Erythroblast (primary cell): Measurements from ENCODE around the gene NMNAT2.

Source experiments
- DNase-seq, 2 experiments: peaks; one replicate each; lab custom pipeline; 2025; lab: John Stamatoyannopoulos, UW
- GATA1 ChIP-seq: IDR thresholded peaks from 2 replicates; pipeline ENCODE4 v1.6.1; 2011; ENCODE audit warnings: low read depth, mild to moderate bottlenecking, control low read depth, low read length, moderate library complexity
- POLR2A ChIP-seq: IDR thresholded peaks from 2 replicates; pipeline ENCODE4 v1.6.1; 2011; ENCODE audit warnings: mild to moderate bottlenecking, low read length

Gene NMNAT2

DNA sequence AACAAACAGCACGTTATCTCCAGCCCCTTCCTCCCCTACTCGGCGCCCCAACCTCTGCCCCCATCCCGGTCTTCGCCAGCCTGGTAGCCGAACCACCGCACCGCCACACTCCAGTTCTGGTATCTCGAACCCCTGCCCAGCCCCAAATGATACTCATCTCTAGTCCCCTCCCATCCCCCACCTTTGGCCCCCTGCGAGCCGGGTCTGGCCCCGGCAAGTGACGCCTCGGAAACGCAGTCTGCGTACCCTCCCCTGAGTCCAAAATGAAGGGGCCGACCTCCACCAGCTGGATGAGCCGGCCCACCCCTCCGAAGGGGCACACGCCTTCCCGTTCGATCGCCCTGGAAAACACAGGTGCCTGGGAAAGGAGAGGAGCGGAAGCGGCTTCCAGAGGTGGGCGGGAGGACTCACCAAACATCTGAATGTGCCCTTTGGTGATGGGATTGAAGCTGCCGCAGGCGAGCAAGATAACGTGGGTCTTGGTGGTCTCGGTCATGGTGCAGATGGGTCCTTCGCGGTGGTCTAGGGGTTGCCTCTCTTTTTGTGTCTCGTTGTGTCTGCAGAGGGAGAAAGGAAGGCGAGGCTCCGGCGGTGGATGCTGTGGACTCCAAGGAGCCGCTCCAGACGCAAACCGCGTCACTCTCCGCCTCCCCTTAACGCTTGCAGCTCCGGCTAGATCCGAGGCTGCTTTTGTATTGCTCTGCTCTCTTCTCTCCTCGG lies at the start of gene NMNAT2:
Gene NMNAT2 (minus strand): TSS at position 609 of the 720 bp plus-strand sequence. CDS start 113 bp downstream, at position 496.
- TF ChIP-seq POLR2A (no peak), GATA1 (no peak)
- no peak for DNase-seq

DNA sequence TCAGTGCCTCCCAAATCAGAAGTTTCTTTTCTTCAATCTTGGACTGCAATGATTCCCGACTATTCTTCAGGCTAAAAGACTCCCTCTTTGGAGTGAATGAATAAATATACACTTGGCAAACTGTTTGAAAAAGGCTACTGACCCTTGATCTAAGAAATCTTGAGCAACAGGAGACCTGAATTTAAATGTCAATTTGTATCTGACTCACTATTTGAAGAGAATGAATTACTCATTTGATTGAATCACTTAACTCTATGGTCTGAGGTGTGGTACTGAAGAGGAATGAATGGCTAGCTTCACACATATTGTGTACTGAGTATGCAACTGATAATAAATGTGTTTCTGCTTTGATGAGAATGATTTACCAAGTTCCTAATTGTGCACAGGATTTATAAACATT lies 49.5 kb upstream of the NMNAT2 start:
- DNase-seq, result no peak
- TF ChIP-seq POLR2A (no peak), GATA1 (no peak)

DNA sequence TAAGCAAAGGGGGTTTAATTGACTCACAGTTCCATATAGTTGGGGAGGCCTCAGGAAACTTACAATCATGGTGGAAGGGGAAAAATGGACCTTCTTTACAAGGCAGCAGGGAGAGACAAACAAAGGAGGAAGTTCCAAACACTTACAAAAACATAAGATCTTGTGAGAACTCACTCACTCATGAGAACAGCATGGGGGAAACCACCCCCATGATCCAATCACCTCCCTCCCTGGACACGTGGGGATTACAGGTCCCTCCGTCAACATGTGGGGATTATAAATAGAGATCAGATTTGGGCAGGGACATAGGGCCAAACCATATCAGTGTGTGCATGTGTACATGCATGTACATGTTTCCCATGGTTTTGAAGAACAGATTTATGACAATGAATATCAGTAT lies 48.6 kb upstream of the NMNAT2 start:
- DNase-seq, result no peak
- no peak for TF ChIP-seq POLR2A
- no peak for TF ChIP-seq GATA1

DNA sequence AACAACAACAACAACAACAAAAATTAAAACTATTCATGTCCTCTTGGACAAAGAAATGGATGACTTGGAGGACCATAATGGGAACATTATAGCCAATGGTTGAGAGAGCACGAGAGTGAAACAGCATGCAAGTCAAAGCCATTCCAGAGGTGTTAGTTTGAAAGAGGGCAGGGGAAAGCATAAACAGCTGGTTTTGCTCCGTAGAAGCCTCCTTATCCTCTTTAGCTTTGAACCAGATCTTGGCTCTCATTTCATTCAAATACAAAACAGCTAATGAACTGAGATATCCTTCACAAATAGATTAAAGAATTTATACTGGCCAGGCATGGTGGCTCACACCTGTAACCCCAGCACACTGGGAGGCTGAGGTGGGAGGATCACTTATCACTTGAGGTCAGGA lies 45.4 kb upstream of the NMNAT2 start:
- DNase-seq, result no peak
- no peak for TF ChIP-seq GATA1
- no peak for TF ChIP-seq POLR2A

DNA sequence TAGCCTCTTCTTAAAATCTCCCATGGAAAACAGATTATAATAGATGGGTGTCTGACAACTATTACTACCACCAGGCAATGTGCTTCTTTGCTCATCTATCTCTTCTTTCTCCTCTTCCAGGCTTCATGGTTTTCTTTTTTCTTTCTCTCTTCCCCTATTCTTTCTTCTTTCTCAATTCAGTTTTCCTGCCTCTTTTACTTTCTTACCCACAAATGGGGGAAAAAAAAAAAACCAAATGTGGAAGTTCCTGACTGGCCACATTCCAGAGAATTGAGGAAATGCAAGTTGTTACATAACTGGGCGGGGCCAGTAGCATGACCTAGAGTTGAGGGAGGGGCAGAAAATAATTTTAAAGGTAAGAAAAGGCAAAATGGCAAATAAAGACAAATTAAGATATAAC lies 43.2 kb upstream of the NMNAT2 start:
- DNase-seq, result no peak
- no peak for TF ChIP-seq GATA1
- no peak for TF ChIP-seq POLR2A

DNA sequence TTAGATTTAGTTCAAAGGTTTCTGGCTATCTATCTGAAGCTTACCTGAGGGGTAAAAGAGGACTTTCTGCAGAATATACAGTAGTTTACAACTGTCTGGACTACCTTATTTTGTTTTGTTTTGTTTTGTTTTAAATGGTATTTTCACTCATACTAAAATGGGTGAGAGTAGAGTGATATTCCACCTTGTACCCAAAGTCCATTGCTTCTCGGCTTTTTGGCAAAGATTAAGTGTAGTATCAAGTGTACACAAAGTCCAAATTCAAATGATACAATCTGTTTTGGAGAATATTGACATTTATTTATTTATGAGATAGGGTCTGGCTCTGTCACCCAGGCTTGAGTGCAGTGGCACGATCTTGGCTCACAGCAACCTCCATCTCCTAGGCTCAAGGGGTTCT lies 42.4 kb upstream of the NMNAT2 start:
- no peak for DNase-seq
- TF ChIP-seq POLR2A (no peak), GATA1 (no peak)

DNA sequence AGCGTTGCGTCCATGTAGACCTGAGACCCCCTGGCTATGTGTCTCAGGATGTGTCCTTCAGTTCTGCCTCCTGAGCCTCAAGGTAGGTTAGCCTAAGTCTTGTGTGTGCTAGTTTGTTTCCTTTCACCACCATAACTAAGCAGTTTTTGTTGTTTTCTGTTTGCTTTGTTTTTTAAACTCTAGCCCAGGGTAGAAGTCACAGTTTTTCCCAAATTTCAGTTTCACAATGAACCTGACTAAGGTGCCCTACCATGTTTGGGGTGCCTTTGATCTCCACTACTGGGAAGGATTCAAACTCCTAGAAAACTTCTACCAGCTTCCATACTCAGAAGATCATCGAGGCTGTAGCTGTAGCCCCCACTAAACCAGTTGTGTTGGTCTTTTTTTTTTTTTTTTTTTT lies 39.3 kb upstream of the NMNAT2 start:
- TF ChIP-seq GATA1, result no peak
- no peak for TF ChIP-seq POLR2A
- DNase-seq, result no peak

DNA sequence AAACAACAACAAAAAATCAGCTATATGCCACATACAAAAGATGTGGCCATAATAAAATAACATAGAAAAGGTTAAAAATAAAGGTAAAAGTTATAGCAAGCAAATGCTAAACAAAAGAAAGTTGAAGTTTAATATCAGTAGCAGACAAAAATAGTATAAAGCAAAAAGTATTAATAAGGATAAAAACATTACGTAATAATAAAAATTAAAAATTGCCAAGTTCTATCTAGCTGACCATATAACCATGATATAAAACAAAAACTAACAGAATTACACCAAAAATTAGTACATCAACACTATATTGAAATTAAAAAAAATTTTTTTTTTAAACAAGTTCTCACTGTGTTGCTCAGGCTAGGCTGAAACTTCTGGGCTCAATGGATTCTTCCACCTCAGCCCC lies 38.6 kb upstream of the NMNAT2 start:
- no peak for DNase-seq
- TF ChIP-seq POLR2A (no peak), GATA1 (no peak)

DNA sequence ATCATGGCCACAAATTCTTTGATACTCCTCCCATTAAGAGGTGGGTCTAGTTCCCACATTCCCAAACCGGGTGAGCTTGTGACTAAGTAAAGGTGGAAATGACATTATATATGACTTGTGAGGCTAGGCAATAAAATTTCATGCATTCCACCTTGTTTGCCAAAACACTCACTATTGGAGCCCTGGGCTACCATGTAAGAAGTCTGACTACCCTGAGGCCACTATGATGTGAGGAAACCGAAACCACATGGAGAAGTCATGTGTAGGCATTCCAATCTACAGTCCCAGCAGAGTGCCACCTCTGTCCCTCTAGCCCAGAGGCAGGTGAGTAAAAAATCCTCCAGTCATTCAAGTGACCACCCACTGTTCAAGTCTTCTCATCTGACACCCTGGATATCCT lies 36.2 kb upstream of the NMNAT2 start:
- no peak for DNase-seq
- TF ChIP-seq POLR2A (no peak), GATA1 (no peak)

DNA sequence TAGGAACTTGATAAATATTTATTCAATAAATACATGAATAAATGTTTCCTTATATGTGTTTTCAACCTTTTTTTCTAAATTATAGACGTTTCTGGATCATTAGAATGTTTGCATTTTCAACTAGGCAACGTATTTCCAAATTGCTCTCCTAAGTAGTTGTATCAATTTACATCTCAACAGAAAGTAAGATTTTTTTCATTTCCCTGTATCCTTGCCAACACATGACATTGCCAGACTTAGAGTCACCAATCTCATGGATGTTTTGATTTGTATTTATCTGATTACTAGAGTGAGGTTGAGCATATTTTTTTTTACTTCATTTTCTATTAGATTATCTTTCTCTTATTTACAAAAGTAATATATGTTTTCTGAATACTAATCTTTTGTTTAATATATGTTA lies 31.9 kb upstream of the NMNAT2 start:
- no peak for TF ChIP-seq POLR2A
- TF ChIP-seq GATA1, result no peak
- DNase-seq, result no peak

DNA sequence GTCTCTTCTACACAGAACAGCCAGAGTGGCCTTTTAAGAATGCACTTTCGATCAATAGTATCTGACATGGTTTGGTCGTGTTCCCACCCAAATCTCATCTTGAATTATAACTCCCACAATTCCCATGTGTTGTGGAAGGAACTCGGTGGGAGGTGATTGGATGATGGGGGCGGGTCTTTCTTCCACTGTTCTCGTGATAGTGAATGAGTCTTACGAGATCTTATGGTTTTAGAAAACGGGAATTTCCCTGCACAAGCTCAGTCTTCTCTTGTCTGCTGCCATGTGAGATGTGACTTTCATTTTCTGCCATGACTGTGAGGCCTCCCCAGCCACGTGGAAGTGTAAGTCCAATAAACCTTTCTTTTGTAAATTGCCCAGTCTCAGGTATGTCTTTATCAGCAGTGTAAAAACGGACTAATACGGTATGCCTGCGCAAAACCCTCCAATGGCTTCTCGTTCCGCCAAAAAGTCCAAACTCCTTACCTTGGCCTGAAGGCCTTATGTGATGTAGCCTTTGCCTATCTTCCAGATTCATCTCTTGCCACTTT lies 31.1 kb upstream of the NMNAT2 start:
- TF ChIP-seq POLR2A (no peak), GATA1 (no peak)
- DNase-seq, result no peak

DNA sequence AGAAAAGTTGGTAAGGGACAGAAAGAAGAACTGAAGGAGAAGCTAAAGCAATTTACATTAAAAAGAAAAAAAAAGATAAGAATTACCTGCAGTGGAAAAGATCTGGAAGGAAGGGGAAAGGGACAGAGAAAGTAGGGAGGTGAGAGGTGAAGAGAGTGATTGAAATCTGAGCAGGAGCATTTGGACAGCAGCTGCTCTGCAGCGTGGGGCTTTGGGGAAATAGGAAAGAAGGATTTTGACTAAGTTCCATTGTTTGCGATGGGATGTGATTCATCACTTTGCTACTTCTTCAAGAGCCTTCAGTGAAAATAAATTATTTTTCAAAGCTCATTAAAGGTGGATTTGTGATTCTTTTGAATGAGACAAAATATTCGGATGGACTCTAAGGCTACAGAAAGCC lies 26.1 kb upstream of the NMNAT2 start:
- TF ChIP-seq GATA1 (no peak), POLR2A (no peak)
- DNase-seq, result no peak

DNA sequence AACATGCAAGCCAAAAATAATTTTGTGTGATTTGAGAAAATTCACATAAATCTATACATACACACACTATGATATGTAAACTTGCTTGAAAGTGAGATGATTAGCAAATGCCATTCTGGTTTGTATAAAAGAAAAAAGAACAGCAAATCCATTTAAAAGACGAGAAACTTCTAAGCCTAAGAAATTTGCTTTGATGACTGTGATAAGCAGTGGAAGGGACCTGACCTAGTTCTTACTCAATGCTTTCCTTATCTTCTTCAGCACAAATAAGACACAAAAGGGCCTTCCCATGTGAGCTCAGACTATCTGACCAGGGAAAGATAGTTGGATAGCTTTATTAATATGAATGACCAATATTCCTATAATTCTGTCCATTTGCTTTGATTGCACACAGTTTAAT lies 25.3 kb upstream of the NMNAT2 start:
- DNase-seq, result no peak
- TF ChIP-seq GATA1 (no peak), POLR2A (no peak)

DNA sequence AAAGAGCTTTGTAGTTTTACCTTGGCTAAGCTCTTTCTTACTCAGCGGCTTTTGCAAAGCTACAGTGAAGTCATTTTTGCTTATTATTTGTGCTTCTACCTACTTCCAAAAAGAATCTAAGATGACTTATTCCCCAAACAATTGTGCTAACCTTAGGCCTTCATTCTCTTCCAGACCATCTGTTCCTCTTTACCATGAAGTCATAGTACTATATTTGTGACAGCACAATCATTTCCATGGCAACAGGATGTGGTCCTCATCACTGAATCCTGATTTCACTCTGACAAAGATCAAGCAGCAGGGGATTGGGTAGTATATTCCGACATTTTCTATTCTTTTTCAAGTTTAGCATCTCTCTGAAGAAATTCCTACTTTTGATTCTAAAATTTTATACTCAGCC lies 24.8 kb upstream of the NMNAT2 start:
- DNase-seq, result no peak
- TF ChIP-seq POLR2A (no peak), GATA1 (no peak)

DNA sequence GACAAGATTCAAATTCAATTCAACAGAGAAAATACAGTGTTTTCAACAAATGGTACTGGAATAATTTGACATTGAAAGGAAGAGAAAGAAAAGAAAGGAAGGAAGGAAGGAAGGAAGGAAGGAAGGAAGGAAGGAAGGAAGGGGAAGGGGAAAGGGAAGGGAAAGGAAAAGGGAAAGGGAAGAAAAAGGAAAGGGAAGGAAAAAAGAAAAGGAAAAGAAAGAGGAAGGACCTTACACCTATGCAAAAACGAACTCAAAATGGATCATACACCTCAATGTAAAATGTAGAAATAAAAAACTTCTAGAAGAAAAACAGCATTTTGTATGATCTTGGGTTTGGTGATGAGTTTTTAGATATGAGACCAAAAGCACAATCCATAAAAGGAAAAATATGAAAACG lies 19.9 kb upstream of the NMNAT2 start:
- TF ChIP-seq POLR2A, result no peak
- DNase-seq, result no peak
